ENCODE results near the gene TET3.

TET3 gene

GRCh38 chr2:74004212-74005182 is 19.8 kb downstream of the TET3 start:
- no peak for DNase-seq (ENCODE audit: low read depth in 2 of 2)

GRCh38 chr2:74005786-74006185 is 21.1 kb downstream of the TET3 start:
- DNase-seq (ENCODE audit: low read depth in 2 of 2): no peak

- no peak for DNase-seq (ENCODE audit: low read depth in 2 of 2)
Observed at GRCh38 chr2:74006459-74006858, 21.7 kb downstream of the TET3 start.

GRCh38 chr2:74007121-74007520 is 22.4 kb downstream of the TET3 start:
- DNase-seq (ENCODE audit: low read depth in 2 of 2): no peak

GRCh38 chr2:74007711-74008110 is 23.0 kb downstream of the TET3 start:
- no peak for DNase-seq (ENCODE audit: low read depth in 2 of 2)

- no peak for DNase-seq (ENCODE audit: low read depth in 2 of 2)
Observed at GRCh38 chr2:74008761-74009395, 24.2 kb downstream of the TET3 start.

- DNase-seq (ENCODE audit: low read depth in 2 of 2): no peak
Observed at GRCh38 chr2:74009577-74009976, 24.9 kb downstream of the TET3 start.

GRCh38 chr2:74010087-74010541 is 25.4 kb downstream of the TET3 start:
- DNase-seq (ENCODE audit: low read depth in 2 of 2): no peak

- DNase-seq (ENCODE audit: low read depth in 2 of 2): no peak
Observed at GRCh38 chr2:74011246-74011645, 26.5 kb downstream of the TET3 start.

GRCh38 chr2:74014813-74015212 is 30.1 kb downstream of the TET3 start:
- DNase-seq (ENCODE audit: low read depth in 2 of 2): no peak

GRCh38 chr2:74017223-74017622 is 32.5 kb downstream of the TET3 start:
- DNase-seq (ENCODE audit: low read depth in 2 of 2): no peak

- no peak for DNase-seq (ENCODE audit: low read depth in 2 of 2)
Observed at GRCh38 chr2:74019516-74019915, 34.8 kb downstream of the TET3 start.

GRCh38 chr2:74020702-74021406 is 36.1 kb downstream of the TET3 start:
- no peak for DNase-seq (ENCODE audit: low read depth in 2 of 2)

GRCh38 chr2:74021407-74021755 is 36.7 kb downstream of the TET3 start:
- no peak for DNase-seq (ENCODE audit: low read depth in 2 of 2)

- no peak for DNase-seq (ENCODE audit: low read depth in 2 of 2)
Observed at GRCh38 chr2:74024216-74024615, 39.5 kb downstream of the TET3 start.

- no peak for DNase-seq (ENCODE audit: low read depth in 2 of 2)
Observed at GRCh38 chr2:74025971-74026612, 41.4 kb downstream of the TET3 start.

GRCh38 chr2:74026687-74027241 is 42.1 kb downstream of the TET3 start:
- no peak for DNase-seq (ENCODE audit: low read depth in 2 of 2)

GRCh38 chr2:74027496-74027895 is 42.8 kb downstream of the TET3 start:
- DNase-seq (ENCODE audit: low read depth in 2 of 2): no peak

- DNase-seq (ENCODE audit: low read depth in 2 of 2): no peak
Observed at GRCh38 chr2:74028290-74028689, 43.6 kb downstream of the TET3 start.

GRCh38 chr2:74028741-74029140 is 44.0 kb downstream of the TET3 start:
- no peak for DNase-seq (ENCODE audit: low read depth in 2 of 2)

- no peak for DNase-seq (ENCODE audit: low read depth in 2 of 2)
Observed at GRCh38 chr2:74029714-74030397, 45.1 kb downstream of the TET3 start.
